ENCODE results near the gene CCDC146.

GRCh38 chr7:77157446-77157845 lies 35.0 kb downstream of the CCDC146 start:
- TF ChIP-seq POLR2AphosphoS5 (IDR thresholded peaks at IDR 0.05; ENCODE audit: borderline replicate concordance, low read depth, low read length) (no peak), EZH2 (IDR thresholded peaks at IDR 0.05) (no peak)

Data from SK-N-MC (cell line).